ENCODE data around the gene EPHB3. TPM values are rescaled to one million over a fixed set of nuclear protein-coding genes. Genes with fewer than 3 reads are reported as not detected.

EPHB3 gene
- total and polyA plus RNA-seq, 10 of the 15 experiments (the other 5 are each of a cell fraction or from before 2014, with no cell fraction given) = 0.09 TPM; not detected in 9

GRCh38 chr3:184544513-184544861 is 17.1 kb upstream of the EPHB3 start:
- ChIA-PET CTCF (interaction anchor here (1.0 kb wide), 2 partner anchors 31 to 241 kb away, joined by 3 to 6 read pairs; no protein-coding TSS in a partner anchor), POLR2A (no interaction called here), SMC1A (ENCODE audit: uncharacterized antibody, unreplicated experiment) (interaction anchor here (1.1 to 2.7 kb wide), 3 partner anchors 16 to 172 kb away, joined by 3 to 10 read pairs (median 4); partner anchors contain the start of gene EPHB3), RAD21 (ENCODE audit: unreplicated experiment) (no interaction called here)
- DNase-seq (ENCODE audit: low read depth, low spot score) = no peak
- Histone ChIP-seq H3K4me1 (ENCODE audit: control insufficient read depth, insufficient read depth, low read length) (no peaks in the 10 kb centered on the region), H3K4me3 (no peak overlapping the region), H3K9ac (ENCODE audit: control insufficient read depth, insufficient read depth, low read length) (no peak overlapping the region), H3K79me2 (ENCODE audit: control insufficient read depth, insufficient read depth, low read length) (no peaks in the 10 kb centered on the region), H3K27me3 (replicated peaks in 1 of 2; ENCODE audit: control insufficient read depth in 2 of 2, insufficient read depth in 2 of 2, low read length in 1 of 2) (no peaks in the 10 kb centered on the region; a peak in 2 of 4 replicates), H3K27ac (ENCODE audit: control insufficient read depth, insufficient read depth) (no peak overlapping the region), H3K4me2 (ENCODE audit: control insufficient read depth, insufficient read depth) (no peak overlapping the region), H3K9me3 (replicated peaks; ENCODE audit: control insufficient read depth, insufficient read depth, low read length) (no peaks in the 10 kb centered on the region), H2AFZ (ENCODE audit: control insufficient read depth, low read depth, low read length) (no peak overlapping the region), H4K20me1 (ENCODE audit: control insufficient read depth, insufficient read depth) (no peaks in the 10 kb centered on the region), H3K36me3 (ENCODE audit: control insufficient read depth in 2 of 2, insufficient read depth in 2 of 2, low read length in 1 of 2) (no peaks in the 10 kb centered on the region)
- no TSS peak for BruUV-seq (replicated peaks)
- no peak for ATAC-seq
- no peak for TF ChIP-seq POLR2AphosphoS5 (IDR thresholded peaks at IDR 0.05; ENCODE audit: low read length)
- no peak for TF ChIP-seq STAT1 (conservative IDR thresholded peaks at IDR 0.05)
- TF ChIP-seq, protein P1, sequence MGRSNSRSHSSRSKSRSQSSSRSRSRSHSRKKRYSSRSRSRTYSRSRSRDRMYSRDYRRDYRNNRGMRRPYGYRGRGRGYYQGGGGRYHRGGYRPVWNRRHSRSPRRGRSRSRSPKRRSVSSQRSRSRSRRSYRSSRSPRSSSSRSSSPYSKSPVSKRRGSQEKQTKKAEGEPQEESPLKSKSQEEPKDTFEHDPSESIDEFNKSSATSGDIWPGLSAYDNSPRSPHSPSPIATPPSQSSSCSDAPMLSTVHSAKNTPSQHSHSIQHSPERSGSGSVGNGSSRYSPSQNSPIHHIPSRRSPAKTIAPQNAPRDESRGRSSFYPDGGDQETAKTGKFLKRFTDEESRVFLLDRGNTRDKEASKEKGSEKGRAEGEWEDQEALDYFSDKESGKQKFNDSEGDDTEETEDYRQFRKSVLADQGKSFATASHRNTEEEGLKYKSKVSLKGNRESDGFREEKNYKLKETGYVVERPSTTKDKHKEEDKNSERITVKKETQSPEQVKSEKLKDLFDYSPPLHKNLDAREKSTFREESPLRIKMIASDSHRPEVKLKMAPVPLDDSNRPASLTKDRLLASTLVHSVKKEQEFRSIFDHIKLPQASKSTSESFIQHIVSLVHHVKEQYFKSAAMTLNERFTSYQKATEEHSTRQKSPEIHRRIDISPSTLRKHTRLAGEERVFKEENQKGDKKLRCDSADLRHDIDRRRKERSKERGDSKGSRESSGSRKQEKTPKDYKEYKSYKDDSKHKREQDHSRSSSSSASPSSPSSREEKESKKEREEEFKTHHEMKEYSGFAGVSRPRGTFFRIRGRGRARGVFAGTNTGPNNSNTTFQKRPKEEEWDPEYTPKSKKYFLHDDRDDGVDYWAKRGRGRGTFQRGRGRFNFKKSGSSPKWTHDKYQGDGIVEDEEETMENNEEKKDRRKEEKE (IDR thresholded peaks at IDR 0.05) = no peak
- TF ChIP-seq PML (IDR thresholded peaks at IDR 0.05; ENCODE audit: low read length) = no peak
- no peak for TF ChIP-seq HCFC1 (IDR thresholded peaks at IDR 0.05; ENCODE audit: low read length)
- TF ChIP-seq MTA3 (IDR thresholded peaks at IDR 0.05; ENCODE audit: borderline replicate concordance, low read length) = no peak
- TF ChIP-seq DPF2 (IDR thresholded peaks at IDR 0.05) = no peak
- TF ChIP-seq, protein P2, sequence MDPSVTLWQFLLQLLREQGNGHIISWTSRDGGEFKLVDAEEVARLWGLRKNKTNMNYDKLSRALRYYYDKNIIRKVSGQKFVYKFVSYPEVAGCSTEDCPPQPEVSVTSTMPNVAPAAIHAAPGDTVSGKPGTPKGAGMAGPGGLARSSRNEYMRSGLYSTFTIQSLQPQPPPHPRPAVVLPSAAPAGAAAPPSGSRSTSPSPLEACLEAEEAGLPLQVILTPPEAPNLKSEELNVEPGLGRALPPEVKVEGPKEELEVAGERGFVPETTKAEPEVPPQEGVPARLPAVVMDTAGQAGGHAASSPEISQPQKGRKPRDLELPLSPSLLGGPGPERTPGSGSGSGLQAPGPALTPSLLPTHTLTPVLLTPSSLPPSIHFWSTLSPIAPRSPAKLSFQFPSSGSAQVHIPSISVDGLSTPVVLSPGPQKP (IDR thresholded peaks at IDR 0.05; ENCODE audit: low read depth, low read length) = no peak
- TF ChIP-seq, protein P3, sequence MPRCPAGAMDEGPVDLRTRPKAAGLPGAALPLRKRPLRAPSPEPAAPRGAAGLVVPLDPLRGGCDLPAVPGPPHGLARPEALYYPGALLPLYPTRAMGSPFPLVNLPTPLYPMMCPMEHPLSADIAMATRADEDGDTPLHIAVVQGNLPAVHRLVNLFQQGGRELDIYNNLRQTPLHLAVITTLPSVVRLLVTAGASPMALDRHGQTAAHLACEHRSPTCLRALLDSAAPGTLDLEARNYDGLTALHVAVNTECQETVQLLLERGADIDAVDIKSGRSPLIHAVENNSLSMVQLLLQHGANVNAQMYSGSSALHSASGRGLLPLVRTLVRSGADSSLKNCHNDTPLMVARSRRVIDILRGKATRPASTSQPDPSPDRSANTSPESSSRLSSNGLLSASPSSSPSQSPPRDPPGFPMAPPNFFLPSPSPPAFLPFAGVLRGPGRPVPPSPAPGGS (IDR thresholded peaks at IDR 0.05; ENCODE audit: borderline replicate concordance, insufficient read depth, low read depth, low read length, poor library complexity, severe bottlenecking) = no peak
- no peak for TF ChIP-seq MXI1 (IDR thresholded peaks at IDR 0.05; ENCODE audit: low read depth, low read length)
- TF ChIP-seq, protein P4, sequence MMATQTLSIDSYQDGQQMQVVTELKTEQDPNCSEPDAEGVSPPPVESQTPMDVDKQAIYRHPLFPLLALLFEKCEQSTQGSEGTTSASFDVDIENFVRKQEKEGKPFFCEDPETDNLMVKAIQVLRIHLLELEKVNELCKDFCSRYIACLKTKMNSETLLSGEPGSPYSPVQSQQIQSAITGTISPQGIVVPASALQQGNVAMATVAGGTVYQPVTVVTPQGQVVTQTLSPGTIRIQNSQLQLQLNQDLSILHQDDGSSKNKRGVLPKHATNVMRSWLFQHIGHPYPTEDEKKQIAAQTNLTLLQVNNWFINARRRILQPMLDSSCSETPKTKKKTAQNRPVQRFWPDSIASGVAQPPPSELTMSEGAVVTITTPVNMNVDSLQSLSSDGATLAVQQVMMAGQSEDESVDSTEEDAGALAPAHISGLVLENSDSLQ (IDR thresholded peaks at IDR 0.05) = no peak
- TF ChIP-seq RB1 (IDR thresholded peaks at IDR 0.05; ENCODE audit: borderline replicate concordance) = no peak
- no peak for TF ChIP-seq TBL1XR1 (IDR thresholded peaks at IDR 0.05; ENCODE audit: low read depth, low read length)
- TF ChIP-seq RBBP5 (conservative IDR thresholded peaks at IDR 0.05) = no peak
- no peak for TF ChIP-seq BCL11A (IDR thresholded peaks at IDR 0.05; ENCODE audit: low read depth, low read length)
- no peak for TF ChIP-seq TAF1 (IDR thresholded peaks at IDR 0.05; ENCODE audit: borderline replicate concordance, low read depth, low read length)
- in situ Hi-C loops (cut with MboI) (no loop called here), intact Hi-C loops (cut with micrococcal nuclease; ENCODE audit: unreplicated experiment) (loop anchor here (5.0 kb wide), 3 partner anchors 77 to 647 kb away; no protein-coding TSS in a partner anchor)
- FAIRE-seq = no peak

Data from GM12878 (cell line).